H54 (cell line): ENCODE data around the gene SORCS3.
"Not testable (repeated sequence)": the region's sequence is repeated elsewhere in the genome, so short reads cannot be mapped to it uniquely, and the experiment has no call there.

Experiments used
- DNase-seq: peaks from one replicate; pipeline ENCODE4 v3.0.0; 2011; ENCODE audit warnings: low spot score, mixed read lengths; ENCODE audit not compliant: insufficient read length
- FAIRE-seq: peaks from 3 replicates; lab custom pipeline; 2011; peaks lifted over from hg19 to GRCh38; lab: Jason Lieb, UNC
- POLR2A ChIP-seq: IDR thresholded peaks from 2 replicates; pipeline ENCODE4 v1.6.1; 2011; ENCODE audit warnings: low read depth, mild to moderate bottlenecking, low read length

The SORCS3 gene

DNA sequence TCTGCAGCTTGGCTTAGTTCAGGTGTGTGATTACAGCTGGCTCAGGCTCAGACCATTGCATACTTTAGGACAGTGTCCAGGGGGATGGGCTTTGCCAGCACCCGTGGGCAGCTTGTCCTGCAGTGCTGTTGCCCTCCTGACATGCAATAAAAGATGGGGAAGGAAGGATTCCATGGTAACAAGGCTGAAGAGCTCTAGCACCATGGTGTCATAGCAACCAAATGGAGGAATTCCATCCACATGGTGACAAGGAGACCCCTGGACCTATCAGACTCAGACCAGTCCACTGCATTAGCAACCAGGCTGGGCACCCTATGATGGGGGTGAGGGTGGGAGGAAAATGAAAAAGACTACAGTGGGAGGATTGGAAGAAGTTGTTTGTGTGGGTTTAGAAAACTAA, 49.9 kb downstream of the SORCS3 start:
- DNase-seq (no peak), FAIRE-seq (no peak)
- TF ChIP-seq POLR2A, result no peak

DNA sequence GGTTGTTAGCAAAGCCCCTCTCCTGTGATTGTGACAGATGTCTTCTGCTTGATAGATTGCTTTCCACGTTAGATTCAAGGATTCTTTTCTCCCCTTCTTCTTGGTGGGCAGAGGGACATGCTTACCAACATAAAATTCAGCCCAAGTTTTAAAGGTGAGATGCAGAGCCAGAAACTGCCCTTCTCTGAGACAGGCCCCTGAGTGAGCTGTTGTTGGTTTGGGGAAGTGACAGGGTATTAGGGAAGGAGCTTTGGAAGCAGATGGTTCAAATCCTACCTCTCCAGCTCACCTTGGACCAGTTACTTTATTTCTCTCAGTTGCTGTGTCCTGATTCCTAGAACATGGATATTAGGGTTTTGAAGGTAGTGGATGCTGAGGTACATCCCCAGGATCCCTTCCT, 53.0 kb downstream of the SORCS3 start:
- no peak for TF ChIP-seq POLR2A
- no peak for DNase-seq
- no peak for FAIRE-seq

DNA sequence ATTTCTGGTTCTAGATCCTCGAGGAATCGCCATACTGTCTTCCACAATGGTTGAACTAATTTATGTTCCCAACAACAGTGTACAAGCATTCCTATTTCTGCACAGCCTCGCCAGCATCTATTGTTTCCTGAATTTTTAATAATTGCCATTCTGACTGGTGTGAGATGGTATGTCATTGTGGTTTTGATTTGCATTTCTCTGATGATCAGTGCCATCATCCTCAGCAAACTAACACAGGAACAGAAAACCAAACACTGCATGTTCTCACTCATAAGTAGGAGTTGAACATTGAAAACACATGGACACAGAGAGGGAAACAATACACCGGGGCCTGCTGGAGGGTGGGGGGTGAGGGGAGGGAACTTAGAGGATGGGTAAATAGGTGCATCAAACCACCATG, 62.2 kb downstream of the SORCS3 start:
- FAIRE-seq, DNase-seq: not testable (repeated sequence)

DNA sequence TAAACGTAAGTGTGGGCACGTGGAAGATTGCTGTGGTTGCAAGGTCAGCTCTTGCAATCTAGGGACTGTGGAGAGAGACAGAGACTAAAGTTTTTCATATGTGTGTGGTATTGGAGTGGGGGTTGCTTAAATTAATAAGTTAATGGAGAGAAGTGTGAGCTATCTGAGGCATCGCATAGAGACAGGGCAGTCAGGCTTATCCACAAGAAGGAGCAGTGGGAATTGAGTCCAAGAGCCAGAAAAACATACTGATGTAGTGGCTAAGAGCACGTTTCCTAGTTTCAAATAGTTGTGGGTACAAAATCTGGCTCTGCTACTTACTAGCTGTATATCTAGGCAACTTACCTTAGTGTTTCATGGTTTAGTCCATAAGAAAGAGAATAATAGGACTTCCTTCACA, 65.8 kb downstream of the SORCS3 start:
- DNase-seq, result no peak
- no peak for TF ChIP-seq POLR2A
- FAIRE-seq, result no peak

DNA sequence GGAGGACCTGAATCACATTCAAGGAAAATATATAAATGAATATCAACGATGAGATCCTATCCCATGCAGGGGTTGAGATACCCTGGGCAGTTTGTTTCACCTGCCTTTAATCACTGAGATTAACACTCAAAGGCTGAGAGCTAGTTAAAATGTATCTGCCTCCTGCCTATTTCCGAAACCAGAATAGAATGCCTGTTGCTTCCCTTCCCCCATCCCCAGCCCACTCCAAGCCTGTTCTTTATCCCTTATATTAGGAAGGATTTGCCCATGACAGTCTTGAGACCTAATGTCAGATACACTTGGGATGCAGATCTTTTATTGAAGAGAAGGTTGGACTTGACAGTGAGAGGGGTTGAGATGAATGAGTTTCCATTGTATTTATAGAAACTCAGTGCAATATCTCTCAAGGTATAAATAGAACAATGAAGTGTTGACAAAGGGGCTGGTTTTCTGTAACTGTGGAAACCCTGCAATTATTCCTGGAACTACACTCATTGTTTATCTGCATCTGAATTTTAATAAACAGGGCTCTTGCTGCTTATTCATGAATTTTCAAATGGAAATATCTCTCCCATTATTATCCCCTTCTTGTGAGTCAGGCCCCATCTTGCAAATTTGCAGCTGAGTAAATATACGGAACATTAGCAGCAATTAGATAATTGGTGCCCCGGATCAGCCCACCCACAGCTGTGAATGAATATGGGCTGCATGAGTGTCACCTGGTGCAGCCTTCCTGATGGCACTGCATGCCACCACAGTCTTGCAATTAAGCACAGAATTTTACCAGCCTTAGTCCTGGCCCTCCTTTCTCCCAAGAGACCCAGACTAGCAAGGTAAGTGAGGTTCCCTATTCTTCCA, 66.7 kb downstream of the SORCS3 start:
- FAIRE-seq (no peak), DNase-seq (no peak)
- TF ChIP-seq POLR2A, result no peak

DNA sequence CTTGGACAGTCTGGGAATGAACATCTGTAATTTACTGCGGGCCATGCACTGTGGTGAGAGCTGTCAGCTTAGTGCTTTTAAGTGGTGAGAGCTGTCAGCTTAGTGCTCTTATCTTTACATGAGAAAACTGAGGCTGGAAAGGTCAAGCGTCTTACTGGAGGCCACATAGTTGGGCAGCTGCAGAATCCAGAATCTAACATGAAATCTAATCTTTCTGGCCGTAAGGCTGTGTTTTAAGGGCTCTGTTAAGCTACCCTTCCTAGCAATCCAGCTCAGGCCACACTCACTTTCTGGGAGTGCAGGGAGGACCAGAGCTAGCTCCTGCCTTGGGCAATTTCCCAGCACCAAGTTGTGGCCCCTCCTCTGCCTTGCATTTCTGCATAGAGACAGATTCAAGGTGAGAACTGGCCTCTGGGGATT, 70.2 kb downstream of the SORCS3 start:
- DNase-seq (no peak), FAIRE-seq (no peak)
- no peak for TF ChIP-seq POLR2A

DNA sequence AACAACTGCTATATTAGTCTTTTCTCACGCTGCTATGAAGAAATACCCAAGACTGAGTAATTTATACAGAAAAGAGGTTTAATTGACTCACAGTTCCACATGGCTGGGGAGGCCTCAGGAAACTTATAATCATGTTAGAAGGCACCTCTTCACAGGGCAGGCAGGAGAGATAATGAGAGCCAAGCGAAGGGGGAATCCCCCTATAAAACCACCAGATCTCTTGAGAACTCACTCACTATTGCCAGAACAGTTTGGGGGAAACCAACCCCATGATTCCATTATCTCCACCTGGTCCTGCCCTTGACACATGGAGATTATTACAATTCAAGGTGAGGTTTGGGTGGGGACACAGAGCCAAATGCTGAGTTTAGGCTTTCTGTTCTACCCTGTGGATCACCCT, 89.5 kb downstream of the SORCS3 start:
- not testable (repeated sequence) for FAIRE-seq, DNase-seq

DNA sequence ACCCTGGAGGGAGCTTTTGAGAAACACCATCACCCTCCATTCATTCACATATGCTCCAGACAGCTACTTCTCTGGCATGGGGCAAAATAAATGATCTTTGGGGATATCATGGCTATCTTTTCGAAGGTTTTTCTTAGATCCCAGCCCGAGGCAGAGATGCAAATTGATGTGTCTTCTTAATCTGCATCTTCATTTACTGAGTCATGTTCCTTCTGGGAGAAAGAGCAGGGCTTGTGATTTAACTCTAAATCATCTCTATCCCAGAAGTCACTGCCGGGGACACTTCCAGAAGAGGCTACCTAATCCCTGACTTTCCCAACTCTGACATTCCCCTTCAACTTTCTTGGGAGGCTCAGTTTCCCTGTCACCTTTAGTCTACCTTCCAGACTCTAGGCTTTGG, 90.1 kb downstream of the SORCS3 start:
- FAIRE-seq (no peak), DNase-seq (no peak)
- TF ChIP-seq POLR2A, result no peak

DNA sequence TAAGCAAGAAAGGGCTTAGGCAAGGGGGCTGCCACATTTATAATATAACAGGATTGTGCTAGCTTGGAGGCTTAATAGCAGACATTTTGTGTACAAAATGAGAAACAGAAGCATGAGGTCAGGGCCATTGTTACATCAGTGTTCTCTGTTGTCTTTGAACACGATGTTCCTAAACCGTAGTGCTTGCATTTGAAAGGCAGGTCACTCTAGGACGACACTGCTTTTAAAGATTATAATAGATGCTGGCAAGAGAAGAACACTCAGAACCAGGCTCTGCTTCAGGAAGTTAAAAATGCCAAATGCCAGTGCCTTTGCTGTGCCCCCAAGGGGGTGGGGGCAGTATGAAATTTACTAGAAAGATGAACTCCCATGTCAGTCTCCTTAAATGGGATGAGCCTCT, 91.1 kb downstream of the SORCS3 start:
- FAIRE-seq (no peak), DNase-seq (no peak)
- no peak for TF ChIP-seq POLR2A

DNA sequence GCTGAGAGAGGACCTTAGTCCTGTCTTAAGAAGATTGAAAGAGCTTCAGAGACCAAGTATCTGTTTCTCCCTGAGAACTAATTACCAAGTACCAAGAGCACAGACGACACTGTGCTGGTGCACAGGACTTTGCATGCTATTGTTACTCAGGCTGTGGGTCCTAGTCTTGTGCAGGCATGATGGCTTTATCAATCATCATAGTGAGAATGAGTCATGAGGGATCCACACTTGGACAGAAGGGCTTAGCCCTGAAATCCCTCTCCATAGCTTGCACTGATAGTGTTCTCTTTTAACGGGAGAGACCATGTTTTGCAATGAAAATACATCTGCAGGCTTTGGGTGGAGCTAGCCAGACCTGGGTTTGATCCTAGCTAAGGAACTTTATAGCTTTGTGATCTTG, 93.3 kb downstream of the SORCS3 start:
- no peak for TF ChIP-seq POLR2A
- no peak for DNase-seq
- FAIRE-seq, result no peak

DNA sequence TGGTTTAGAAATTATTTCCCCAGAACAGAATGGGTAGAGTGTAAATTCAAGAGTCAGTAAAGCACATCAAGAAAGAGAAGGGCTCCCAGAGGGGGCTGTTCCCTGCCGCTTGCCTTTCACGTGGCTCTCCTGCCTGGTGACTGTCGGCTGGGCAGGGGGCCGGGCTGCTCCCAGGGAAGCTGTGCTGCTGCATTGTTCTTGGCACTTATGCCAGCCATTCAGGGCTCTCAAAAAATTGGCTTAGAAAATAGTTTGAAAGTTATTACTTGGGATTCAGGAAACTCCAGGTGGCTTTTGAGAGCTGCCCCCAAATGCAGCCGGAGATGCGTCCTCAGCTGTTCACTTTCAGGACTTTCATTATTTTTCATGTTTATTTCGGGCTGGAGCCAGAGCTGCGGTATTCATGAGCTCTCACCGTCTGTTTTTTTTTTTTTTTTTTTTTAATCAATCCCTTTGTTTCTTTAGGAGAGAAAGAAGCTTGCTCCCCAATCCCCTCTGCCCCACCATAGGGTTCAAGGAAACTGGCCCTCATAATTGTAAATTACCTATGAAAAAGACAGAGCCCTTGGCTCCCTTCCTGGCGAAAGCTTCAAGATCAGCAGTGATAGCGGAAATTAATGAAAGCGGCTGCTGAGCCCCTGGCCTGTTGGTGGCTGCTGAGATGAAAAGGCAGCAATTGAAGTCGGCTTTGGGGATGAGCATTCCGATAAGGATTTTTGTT, 94.1 kb downstream of the SORCS3 start:
- no peak for DNase-seq

DNA sequence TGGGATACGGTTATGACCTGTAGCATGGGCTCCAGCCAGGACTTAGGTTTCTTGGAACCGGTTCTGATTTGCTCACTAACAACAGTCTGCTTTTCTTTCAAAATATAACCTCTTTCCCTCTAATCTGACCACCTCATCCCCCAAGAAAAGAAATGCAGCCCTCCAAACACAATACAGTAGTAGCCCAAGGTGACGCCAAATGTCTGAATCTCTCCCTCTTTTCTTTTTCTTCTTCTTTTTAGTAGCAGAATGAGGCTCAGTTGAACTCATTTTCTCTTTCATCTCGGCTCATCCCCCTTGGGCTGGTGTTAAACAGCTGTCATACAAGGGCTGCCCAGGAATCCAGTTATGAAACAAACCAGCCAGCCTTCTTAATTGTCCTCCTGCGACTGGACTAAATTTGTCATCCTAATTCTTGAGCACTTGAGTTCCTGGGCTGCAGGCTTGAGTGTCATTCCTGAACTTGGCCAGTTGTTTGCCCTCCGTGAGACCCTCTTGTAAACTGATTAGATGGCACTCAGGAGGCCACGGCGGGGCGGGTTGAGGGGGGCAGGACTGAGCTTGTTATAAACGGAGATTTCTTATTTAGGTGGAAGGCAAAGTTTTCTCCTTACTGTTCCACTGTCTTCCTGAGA, 94.8 kb downstream of the SORCS3 start:
- no peak for TF ChIP-seq POLR2A
- DNase-seq (no peak), FAIRE-seq (no peak)

More for the DNA sequence above, 94.1 kb downstream of the SORCS3 start:
- no peak for TF ChIP-seq POLR2A
- FAIRE-seq, result no peak

DNA sequence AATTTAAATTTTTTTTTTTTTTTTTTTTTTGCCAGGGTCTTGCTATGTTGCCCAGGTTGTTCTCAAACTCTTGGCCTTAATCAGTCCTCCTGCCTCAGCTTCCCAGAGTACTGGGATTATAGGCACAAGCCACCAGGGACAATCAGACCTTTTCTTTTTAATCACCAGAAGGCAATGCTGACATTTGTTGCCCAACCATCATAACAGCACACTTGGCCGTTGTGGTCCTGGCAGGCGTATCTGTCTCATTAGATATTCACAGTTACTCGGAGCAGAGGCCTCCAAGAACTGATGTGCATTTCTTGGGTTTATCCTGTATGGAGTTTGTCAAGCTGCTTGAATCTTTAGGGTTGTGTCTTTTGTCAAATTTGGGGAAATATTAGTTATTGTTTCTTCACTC, 100.0 kb downstream of the SORCS3 start:
- TF ChIP-seq POLR2A, result no peak
- no peak for FAIRE-seq
- DNase-seq, result no peak

DNA sequence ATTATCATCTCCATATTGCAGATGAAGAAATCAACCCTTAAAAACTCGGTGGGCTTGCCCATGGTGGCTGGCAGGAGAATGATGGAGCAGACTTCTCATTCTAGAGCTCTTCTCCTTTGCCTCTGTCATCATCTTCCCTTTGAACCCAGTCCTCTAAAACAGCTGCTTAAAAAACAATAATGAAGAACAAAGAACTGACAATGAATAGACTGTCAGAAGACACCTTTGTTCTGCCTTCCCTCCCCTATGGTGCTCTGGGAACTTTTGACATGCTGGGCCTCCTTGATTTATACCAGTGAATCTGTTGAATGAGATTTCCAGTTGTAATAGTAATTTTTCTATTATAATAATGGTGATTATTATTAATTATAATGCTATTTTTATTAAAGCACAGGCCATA, 103.0 kb downstream of the SORCS3 start:
- TF ChIP-seq POLR2A, result no peak
- FAIRE-seq, result no peak
- no peak for DNase-seq
